Caki2 (cell line): Measurements from ENCODE around the gene NEU1. TPM values are rescaled to one million over a fixed set of nuclear protein-coding genes. Genes with fewer than 3 reads are reported as not detected.
A peak's percentile ranks its signal among the peaks of the same experiment; 100 is the strongest.
"Not testable (repeated sequence)": the region's sequence is repeated elsewhere in the genome, so short reads cannot be mapped to it uniquely, and the experiment has no call there.

Source experiments
- DNase-seq: peaks from one replicate; pipeline ENCODE4 v3.0.0-alpha.2; 2015; ENCODE audit warnings: low read depth
- in situ Hi-C: cut with HindIII; loops from 2 replicates; pipeline ENCODE4 v1.10.0; 2016; ENCODE audit warnings: low sequenced_read_pairs, low pct_unique_long_range_greater_than_20kb, mixed read lengths
- total RNA-seq: library from RNA; depleted of rRNA; stranded (reverse); fragments of >200 nt; shearing (Covaris generic); gene quantifications from 2 replicates; pipeline ENCODE4 v1.2.3, GENCODE V29; 2014; ENCODE audit warnings: low replicate concordance

The NEU1 gene
- total RNA-seq, 1 experiment from 2014 or later, result 105 TPM

GRCh38 chr6:31878222-31878621, 15.6 kb upstream of the NEU1 start:
- in situ Hi-C loops, result no loop called here
- no peak for DNase-seq

GRCh38 chr6:31877651-31878161, 15.1 kb upstream of the NEU1 start:
- peak; percentile 32 for DNase-seq
- in situ Hi-C loops, result no loop called here

DNA sequence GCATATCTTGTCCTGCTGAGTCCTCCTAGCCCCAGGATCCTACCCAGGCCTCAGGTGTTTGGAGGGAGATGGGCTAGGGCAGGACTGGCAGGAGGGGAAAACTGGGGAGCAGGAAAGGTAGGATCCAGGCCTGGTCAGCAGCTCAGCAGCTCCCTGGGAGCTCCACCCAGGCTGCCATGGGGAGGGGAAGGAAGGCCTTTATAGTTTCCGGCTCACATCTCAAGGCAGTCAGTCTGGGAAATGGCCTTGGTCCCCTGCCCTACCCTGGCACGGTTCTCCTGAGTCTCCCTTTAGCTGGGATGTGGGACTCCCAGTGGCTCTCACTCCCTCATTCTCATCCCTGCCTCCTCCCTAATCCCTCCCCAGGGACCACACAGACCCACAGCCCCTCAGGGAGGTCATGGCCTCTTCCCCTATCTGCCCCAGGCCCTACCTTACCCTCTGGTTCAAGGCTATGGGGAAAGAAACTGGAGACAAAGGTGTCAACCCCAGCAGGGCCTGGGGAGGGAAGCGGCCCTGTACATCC, 14.6 kb upstream of the NEU1 start:
- in situ Hi-C loops, result no loop called here
- DNase-seq, result no peak

DNA sequence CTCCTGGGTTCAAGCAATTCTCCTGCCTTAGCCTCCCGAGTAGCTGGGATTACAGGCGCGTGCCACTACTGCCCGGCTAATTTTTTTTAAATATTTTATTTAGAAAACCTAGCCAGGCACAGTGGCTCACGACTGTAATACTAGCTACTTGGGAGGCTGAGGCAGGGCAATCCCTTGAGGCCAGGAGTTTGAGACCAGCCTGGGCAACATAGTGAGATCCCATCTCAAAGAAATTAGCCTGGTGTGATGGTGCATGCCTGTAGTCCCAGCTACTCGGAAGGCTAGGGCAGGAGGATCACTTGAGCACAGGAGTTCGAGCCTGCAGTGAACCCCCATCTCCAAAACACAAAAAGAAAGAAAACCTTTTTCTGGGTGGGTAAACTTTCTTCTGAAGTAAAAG, 13.7 kb upstream of the NEU1 start:
- DNase-seq, result no peak
- in situ Hi-C loops, result no loop called here

- in situ Hi-C loops, result no loop called here
- DNase-seq, result no peak
Measured at GRCh38 chr6:31875877-31876276, 13.3 kb upstream of the NEU1 start.

DNA sequence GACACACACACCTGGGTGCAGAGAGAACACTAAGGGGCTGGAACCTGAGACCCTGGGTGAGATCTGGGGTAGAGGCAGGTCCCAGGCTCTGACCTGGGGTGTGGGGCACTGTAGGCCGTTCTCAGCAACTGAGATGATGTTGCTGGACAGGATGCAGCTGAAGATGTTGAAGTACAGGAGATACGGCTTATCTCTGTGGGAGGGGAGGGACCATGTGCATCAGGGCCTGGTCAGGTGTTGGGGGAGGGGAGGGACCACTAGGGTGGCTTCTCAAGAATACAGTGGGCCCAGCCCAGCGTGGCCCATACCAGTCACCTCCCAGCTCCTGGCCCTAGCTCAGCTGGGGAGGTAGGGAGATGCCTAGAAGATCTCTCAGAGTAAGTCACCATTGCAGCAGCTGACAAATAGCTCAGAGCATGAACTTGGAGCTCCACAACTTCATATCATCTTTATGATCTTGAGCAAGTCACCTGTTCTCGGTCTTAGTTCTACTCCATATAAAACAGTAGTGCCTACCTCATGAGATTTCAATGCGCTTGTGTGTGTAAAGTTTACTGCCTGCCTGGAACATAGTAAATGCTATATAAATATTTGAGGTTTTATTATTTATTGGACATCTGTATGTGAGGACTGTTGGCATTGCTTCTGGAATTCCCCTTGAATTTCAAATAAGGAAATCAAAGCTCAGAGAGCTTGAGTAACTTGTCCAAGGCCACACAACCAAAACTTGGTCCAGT, 12.4 kb upstream of the NEU1 start:
- in situ Hi-C loops, result no loop called here

DNA sequence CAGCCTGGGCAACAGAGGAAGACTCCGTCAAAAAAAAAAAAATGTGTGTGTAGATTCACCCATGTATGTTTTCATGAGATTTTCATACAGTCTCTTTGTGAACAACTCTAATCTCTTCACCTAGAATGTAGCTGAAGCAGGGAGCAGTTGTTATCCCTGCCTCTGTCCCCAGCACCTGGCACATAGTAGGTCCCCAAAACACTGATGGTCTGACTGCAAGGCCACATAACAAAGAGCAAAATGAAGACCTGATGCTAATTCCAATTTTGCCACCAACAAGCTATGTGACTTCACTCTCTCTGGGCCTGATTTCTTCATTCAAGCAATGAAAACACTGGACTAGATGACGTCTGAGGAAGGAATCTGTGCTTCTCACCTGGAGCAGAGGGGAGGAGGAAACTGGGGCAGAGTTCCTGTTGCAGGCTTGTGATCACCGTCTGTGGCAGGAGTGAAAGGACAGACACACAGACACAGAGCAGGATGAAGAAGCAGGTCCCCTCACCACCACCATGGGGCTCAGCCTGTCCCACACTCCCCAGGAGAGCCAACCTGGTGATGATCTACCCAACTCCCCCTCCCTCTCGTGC, 11.6 kb upstream of the NEU1 start:
- in situ Hi-C loops, result no loop called here

More for the DNA sequence above, 12.4 kb upstream of the NEU1 start:
- DNase-seq, result no peak

GRCh38 chr6:31871046-31871659, 8.5 kb upstream of the NEU1 start:
- in situ Hi-C loops, result no loop called here
- DNase-seq, result peak; percentile 23

More for the DNA sequence above, 11.6 kb upstream of the NEU1 start:
- peak; percentile 41 for DNase-seq

DNA sequence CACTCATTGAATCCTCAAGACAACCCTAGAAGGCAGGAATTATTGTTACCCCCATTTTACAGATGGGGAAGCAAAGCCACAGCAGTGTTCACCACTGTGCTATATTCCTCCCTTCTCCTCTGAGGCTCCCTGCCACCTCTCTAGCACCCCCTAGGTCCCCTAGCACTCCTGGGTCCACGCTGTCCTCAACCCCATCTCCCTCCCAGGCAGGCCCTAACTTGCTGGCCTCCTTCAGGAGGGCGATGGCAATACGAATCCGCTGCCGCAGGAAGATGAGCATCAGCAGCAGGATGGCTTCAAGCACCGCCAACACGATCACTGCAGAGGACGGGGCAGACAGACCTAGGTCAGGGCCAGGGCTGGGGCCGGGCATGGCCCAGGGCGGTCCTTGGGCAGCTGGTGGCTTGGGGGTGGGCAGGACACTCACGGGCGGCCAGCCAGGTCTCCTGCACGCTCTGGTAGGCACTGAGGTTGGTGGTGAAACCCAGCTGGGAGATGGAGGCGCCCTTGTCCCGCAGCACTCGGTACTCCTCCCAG, 7.8 kb upstream of the NEU1 start:
- in situ Hi-C loops, result no loop called here

DNA sequence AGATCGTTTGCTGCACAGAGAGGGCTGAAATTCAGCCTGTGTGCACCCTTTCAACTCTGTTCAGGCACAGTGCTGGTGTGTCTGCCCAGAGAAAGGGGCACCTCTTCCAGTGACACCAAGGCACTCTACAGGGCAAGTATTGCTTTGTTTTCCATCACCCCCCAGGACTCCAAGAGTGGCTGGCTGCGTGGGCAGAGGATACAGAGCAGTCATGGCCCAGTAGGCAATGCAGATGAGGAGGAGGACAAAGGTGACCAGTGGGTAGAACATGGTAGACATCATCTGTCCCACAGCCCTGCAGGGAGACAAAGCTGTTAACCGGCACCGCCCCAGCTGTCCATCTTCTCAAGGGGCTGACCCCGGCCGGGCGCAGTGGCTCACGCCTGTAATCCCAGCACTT, 6.7 kb upstream of the NEU1 start:
- DNase-seq, result no peak
- in situ Hi-C loops, result no loop called here

More for the DNA sequence above, 7.8 kb upstream of the NEU1 start:
- peak; percentile 43 for DNase-seq

- DNase-seq, in situ Hi-C loops: not testable (repeated sequence)
Measured at GRCh38 chr6:31868658-31868971, 6.0 kb upstream of the NEU1 start.

- in situ Hi-C loops, result no loop called here
- peak; percentile 94 for DNase-seq
Measured at GRCh38 chr6:31865205-31866118, 2.8 kb upstream of the NEU1 start.

DNA sequence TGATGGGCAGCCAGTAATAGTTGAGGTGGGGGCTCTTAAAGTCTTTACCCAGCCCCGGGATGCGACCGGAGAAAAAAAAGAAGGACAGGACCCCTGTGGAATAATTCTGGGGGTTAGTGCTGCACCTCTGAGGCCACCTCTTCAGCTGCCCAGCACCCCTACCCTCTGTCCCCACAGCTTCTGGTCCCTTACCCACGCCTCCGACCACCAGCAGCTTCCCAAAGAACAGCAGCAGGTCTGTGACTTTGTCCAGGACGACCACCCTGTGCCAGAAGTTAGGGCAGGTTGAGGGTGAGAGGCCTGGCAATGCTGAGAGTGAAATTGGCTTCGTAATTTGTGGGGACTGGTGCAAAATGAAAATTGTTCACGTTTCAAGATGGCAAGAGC, 2.2 kb upstream of the NEU1 start:
- in situ Hi-C loops, result no loop called here
- no peak for DNase-seq

GRCh38 chr6:31864123-31864562, 1.5 kb upstream of the NEU1 start:
- in situ Hi-C loops, result not testable (repeated sequence)

DNA sequence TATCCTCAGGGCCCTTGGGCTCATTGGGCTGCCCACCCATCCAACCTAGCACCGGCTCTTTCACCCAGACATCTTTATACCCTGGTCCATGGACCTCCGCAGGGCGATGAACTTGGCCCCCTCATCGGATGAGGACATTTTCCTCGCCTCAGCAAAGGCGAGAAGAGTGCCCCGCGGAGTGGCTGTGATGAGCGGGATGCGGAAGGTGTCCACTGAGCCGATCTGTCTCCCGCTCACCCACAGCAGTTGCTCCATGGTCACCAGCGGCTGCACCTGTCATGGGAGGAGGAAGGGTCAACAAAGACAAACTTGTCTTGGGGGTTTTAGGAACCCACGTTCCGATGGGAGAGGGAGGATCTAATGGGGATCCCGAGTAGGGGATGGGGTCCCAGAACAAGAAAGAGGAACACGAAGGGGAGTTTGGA, 690 bp downstream of the NEU1 start:
- in situ Hi-C loops, result no loop called here
- no peak for DNase-seq

More at GRCh38 chr6:31864123-31864562, 1.5 kb upstream of the NEU1 start:
- not testable (repeated sequence) for DNase-seq

GRCh38 chr6:31861150-31861549, 1.5 kb downstream of the NEU1 start:
- in situ Hi-C loops, result no loop called here
- DNase-seq, result no peak

DNA sequence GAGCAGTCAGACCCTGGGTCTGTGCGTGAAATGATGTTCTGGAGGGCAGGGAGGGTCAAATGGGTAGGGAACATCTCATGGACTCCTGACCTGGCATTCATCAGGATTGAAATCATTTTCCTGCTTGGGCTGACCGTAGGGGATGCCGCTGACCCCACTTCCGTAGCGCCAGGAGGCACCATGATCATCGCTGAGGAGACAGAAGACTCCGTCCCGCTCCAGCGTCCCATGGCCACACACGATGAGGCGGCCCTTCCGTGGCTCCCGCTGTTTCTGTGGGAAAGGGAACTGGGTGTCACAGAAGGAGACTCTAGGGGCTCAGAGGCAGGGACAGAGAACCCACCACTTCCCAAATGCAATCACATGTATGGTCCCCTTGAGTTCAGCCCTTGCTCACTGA, 2.3 kb downstream of the NEU1 start:
- no peak for DNase-seq
- in situ Hi-C loops, result no loop called here

- in situ Hi-C loops, result no loop called here
Measured at GRCh38 chr6:31859923-31860322, 2.7 kb downstream of the NEU1 start.

More at GRCh38 chr6:31859923-31860322, 2.7 kb downstream of the NEU1 start:
- DNase-seq, result no peak
